GM12878 (cell line): ENCODE measurements around the gene CELF6. TPM values are rescaled to one million over a fixed set of nuclear protein-coding genes. Genes with fewer than 3 reads are reported as not detected.

Experiments used
- CEBPB ChIP-seq, 2 experiments: fragments of 150-350 bp in 1 of 2; IDR thresholded peaks; 2 replicates each; pipeline ENCODE4 v1.6.1; 2012 to 2014; ENCODE audit warnings: low read depth in 2 of 2, low read length in 2 of 2, borderline replicate concordance in 1 of 2, inconsistent platforms in 1 of 2
- HCFC1 ChIP-seq: fragments of 150-350 bp; IDR thresholded peaks from 2 replicates; pipeline ENCODE4 v1.6.1; 2014; ENCODE audit warnings: low read length
- MTA3 ChIP-seq: IDR thresholded peaks from 2 replicates; pipeline ENCODE4 v1.6.1; 2012; ENCODE audit warnings: low read length, inconsistent platforms, borderline replicate concordance
- MXI1 ChIP-seq: fragments of 150-350 bp; IDR thresholded peaks from 2 replicates; pipeline ENCODE4 v1.6.1; 2011; ENCODE audit warnings: low read depth, mild to moderate bottlenecking, inconsistent platforms, low read length, improper control_type of control experiment
- NRF1 ChIP-seq: conservative IDR thresholded peaks from 2 replicates; pipeline ENCODE4 v1.6.1; 2011; ENCODE audit warnings: mild to moderate bottlenecking, low read depth, low read length, improper control_type of control experiment
- RAD21 ChIP-seq: IDR thresholded peaks from 2 replicates; pipeline ENCODE4 v1.6.1; 2011; ENCODE audit warnings: mild to moderate bottlenecking, low read depth, low read length, moderate library complexity; ENCODE audit not compliant: insufficient read depth
- RFX5 ChIP-seq: IDR thresholded peaks from 2 replicates; pipeline ENCODE4 v1.6.1; 2011; ENCODE audit warnings: low read depth, low read length, improper control_type of control experiment
- SMARCA5 ChIP-seq: fragments of 450-650 bp; IDR thresholded peaks from 2 replicates; pipeline ENCODE4 v1.6.1; 2017; ENCODE audit warnings: mild to moderate bottlenecking
- polyA plus RNA-seq, 11 experiments: library from polyadenylated mRNA; depleted of rRNA in 4 of 11; unstranded in 6 of 11; stranded (reverse) in 5 of 11; fragments of >200 nt; fragmentation: Nextera tagmentation in 4 of 11; fragmentation: Illumina TruSeq in 1 of 11; extraction: Ambion mirVana in 4 of 11; extraction: Trizol in 1 of 11; gene quantifications; 1 replicate in 1 of 11; 2 replicates in 10 of 11; pipeline versions ENCODE4 v1.2.1 to v1.2.3, GENCODE V29; 2011 to 2016; ENCODE audit warnings: inconsistent platforms in 2 of 11, missing spikeins in 2 of 11, low read depth in 1 of 11
- total RNA-seq, 4 experiments: library from RNA; depleted of rRNA in 3 of 4; stranded (reverse); fragments of >200 nt in 3 of 4; fragmentation: Illumina TruSeq in 1 of 4; extraction: Trizol in 1 of 4; gene quantifications; 2 replicates each; pipeline versions ENCODE4 v1.2.1 to v1.2.3, GENCODE V29; 2013 to 2021
- TF ChIP-seq, protein P1 (sequence below): fragments of 450-650 bp; IDR thresholded peaks from 2 replicates; pipeline ENCODE4 v1.6.1; 2017; ENCODE audit warnings: mild to moderate bottlenecking
- TF ChIP-seq, protein P2 (sequence below): fragments of 450-650 bp; IDR thresholded peaks from 2 replicates; pipeline ENCODE4 v1.6.1; 2017; ENCODE audit warnings: antibody characterized with exemption, mild to moderate bottlenecking, moderate library complexity

The CELF6 gene
- total and polyA plus RNA-seq, 10 of the 15 experiments (the other 5 are each of a cell fraction or from before 2014, with no cell fraction given), result 0.06 to 0.54 (median 0.23) TPM; not detected in 1

GRCh38 chr15:72289597-72290325 lies 30.2 kb downstream of the CELF6 start (continued):
- TF ChIP-seq SMARCA5 (no peak), RFX5 (no peak), RAD21 (no peak), NRF1 (no peak), MTA3 (no peak), CEBPB (IDR thresholded peaks at IDR 0.05; ENCODE audit: borderline replicate concordance in 1 of 2, low read depth in 2 of 2, low read length in 2 of 2) (no peak), HCFC1 (no peak), MXI1 (no peak)
- TF ChIP-seq, protein P1, sequence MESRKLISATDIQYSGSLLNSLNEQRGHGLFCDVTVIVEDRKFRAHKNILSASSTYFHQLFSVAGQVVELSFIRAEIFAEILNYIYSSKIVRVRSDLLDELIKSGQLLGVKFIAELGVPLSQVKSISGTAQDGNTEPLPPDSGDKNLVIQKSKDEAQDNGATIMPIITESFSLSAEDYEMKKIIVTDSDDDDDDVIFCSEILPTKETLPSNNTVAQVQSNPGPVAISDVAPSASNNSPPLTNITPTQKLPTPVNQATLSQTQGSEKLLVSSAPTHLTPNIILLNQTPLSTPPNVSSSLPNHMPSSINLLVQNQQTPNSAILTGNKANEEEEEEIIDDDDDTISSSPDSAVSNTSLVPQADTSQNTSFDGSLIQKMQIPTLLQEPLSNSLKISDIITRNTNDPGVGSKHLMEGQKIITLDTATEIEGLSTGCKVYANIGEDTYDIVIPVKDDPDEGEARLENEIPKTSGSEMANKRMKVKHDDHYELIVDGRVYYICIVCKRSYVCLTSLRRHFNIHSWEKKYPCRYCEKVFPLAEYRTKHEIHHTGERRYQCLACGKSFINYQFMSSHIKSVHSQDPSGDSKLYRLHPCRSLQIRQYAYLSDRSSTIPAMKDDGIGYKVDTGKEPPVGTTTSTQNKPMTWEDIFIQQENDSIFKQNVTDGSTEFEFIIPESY, result no peak
- TF ChIP-seq, protein P2, sequence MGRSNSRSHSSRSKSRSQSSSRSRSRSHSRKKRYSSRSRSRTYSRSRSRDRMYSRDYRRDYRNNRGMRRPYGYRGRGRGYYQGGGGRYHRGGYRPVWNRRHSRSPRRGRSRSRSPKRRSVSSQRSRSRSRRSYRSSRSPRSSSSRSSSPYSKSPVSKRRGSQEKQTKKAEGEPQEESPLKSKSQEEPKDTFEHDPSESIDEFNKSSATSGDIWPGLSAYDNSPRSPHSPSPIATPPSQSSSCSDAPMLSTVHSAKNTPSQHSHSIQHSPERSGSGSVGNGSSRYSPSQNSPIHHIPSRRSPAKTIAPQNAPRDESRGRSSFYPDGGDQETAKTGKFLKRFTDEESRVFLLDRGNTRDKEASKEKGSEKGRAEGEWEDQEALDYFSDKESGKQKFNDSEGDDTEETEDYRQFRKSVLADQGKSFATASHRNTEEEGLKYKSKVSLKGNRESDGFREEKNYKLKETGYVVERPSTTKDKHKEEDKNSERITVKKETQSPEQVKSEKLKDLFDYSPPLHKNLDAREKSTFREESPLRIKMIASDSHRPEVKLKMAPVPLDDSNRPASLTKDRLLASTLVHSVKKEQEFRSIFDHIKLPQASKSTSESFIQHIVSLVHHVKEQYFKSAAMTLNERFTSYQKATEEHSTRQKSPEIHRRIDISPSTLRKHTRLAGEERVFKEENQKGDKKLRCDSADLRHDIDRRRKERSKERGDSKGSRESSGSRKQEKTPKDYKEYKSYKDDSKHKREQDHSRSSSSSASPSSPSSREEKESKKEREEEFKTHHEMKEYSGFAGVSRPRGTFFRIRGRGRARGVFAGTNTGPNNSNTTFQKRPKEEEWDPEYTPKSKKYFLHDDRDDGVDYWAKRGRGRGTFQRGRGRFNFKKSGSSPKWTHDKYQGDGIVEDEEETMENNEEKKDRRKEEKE, result no peak
